HL-60 (cell line): ENCODE data around the gene SCMH1.

Experiments used
- DNase-seq, 2 experiments: peaks; one replicate each; pipeline ENCODE4 v3.0.0-alpha.2; 2010 to 2020; ENCODE audit warnings: low read depth in 1 of 2, low spot score in 1 of 2
- H3K27ac ChIP-seq: fragments of 250-450 bp; sonication (Bioruptor Pico); replicated peaks from 2 replicates; pipeline ENCODE4 v1.5.1; 2020; ENCODE audit warnings: mild to moderate bottlenecking, moderate library complexity
- H3K27me3 ChIP-seq: fragments of 250-450 bp; sonication (Bioruptor Pico); 2 replicates; pipeline ENCODE4 v1.5.1; 2021; ENCODE audit warnings: mild to moderate bottlenecking, moderate library complexity; ENCODE audit not compliant: insufficient read depth, poor library complexity, severe bottlenecking
- H3K4me3 ChIP-seq: replicated peaks from 2 replicates; pipeline ENCODE4 v1.5.1; 2011; ENCODE audit warnings: mild to moderate bottlenecking, control low read depth, low read length; ENCODE audit not compliant: insufficient read depth
- CTCF ChIP-seq: IDR thresholded peaks from one replicate; pipeline ENCODE4 v1.5.1; 2011; ENCODE audit warnings: low read length, control low read depth, inconsistent platforms; ENCODE audit not compliant: insufficient read depth
- GABPA ChIP-seq: IDR thresholded peaks from 2 replicates; pipeline ENCODE4 v1.6.1; 2012; ENCODE audit warnings: low read depth
- POLR2AphosphoS5 ChIP-seq: IDR thresholded peaks from 2 replicates; pipeline ENCODE4 v1.6.1; 2012; ENCODE audit warnings: low read depth
- REST ChIP-seq: IDR thresholded peaks from 2 replicates; pipeline ENCODE4 v1.6.1; 2012; ENCODE audit warnings: low read depth; ENCODE audit not compliant: insufficient replicate concordance
- SPI1 ChIP-seq: IDR thresholded peaks from 2 replicates; pipeline ENCODE4 v1.6.1; 2012; ENCODE audit warnings: low read depth, mild to moderate bottlenecking, borderline replicate concordance

The SCMH1 gene

GRCh38 chr1:41024953-41025352, 217.2 kb downstream of the SCMH1 start:
- no peak overlapping the region for H3K27ac ChIP-seq
- no peak for DNase-seq
- H3K27me3 ChIP-seq: no peaks in the 10 kb centered on the region
- H3K4me3 ChIP-seq: no peak overlapping the region
- TF ChIP-seq CTCF: no peak
- no peak for TF ChIP-seq GABPA
- TF ChIP-seq SPI1: no peak
- no peak for TF ChIP-seq REST
- TF ChIP-seq POLR2AphosphoS5: no peak

- DNase-seq: no peak
- H3K27me3 ChIP-seq: no peaks in the 10 kb centered on the region
- no peak overlapping the region for H3K4me3 ChIP-seq
- TF ChIP-seq POLR2AphosphoS5 (peak; percentile 19), SPI1 (no peak), GABPA (no peak), CTCF (no peak), REST (no peak)
- H3K27ac ChIP-seq: no peak overlapping the region
These were observed 218.7 kb downstream of the SCMH1 start for GRCh38 chr1:41023279-41023990.

- Histone ChIP-seq H3K4me3 (no peak overlapping the region), H3K27ac (no peak overlapping the region), H3K27me3 (no peaks in the 10 kb centered on the region)
- DNase-seq: no peak
- TF ChIP-seq SPI1: no peak
- no peak for TF ChIP-seq GABPA
- no peak for TF ChIP-seq CTCF
- TF ChIP-seq REST: no peak
- no peak for TF ChIP-seq POLR2AphosphoS5
These were observed 219.7 kb downstream of the SCMH1 start for GRCh38 chr1:41022424-41022823.
